Large intestine (tissue), 3 donors: ENCODE measurements around the gene SORT1. TPM values are rescaled to one million over a fixed set of nuclear protein-coding genes. Genes with fewer than 3 reads are reported as not detected.

Experiments
- DNase-seq, 2 donors: peaks; one replicate each; pipeline versions ENCODE4 v3.0.0 to v3.0.0-alpha.2; 2013
- H3K27ac ChIP-seq: one replicate; pipeline ENCODE4 v1.5.1; 2013; ENCODE audit warnings: low read length
- H3K27me3 ChIP-seq: 2 replicates; pipeline ENCODE4 v1.6.1; 2013; ENCODE audit warnings: low read length; ENCODE audit not compliant: control insufficient read depth, insufficient read depth
- H3K36me3 ChIP-seq: 2 replicates; pipeline ENCODE4 v1.6.1; 2013; ENCODE audit warnings: low read length; ENCODE audit not compliant: control insufficient read depth, insufficient read depth
- H3K4me1 ChIP-seq: one replicate; pipeline ENCODE4 v1.6.1; 2013; ENCODE audit warnings: low read length; ENCODE audit not compliant: control insufficient read depth, insufficient read depth
- H3K4me3 ChIP-seq: one replicate; pipeline ENCODE4 v1.5.1; 2013; ENCODE audit warnings: low read length
- H3K9me3 ChIP-seq: one replicate; pipeline ENCODE4 v1.6.1; 2013; ENCODE audit warnings: mild to moderate bottlenecking, low read depth, low read length, moderate library complexity; ENCODE audit not compliant: control insufficient read depth
- WGBS: methylation state at CpG from one replicate; pipeline ENCODE4 v1.1.5; 2013; ENCODE audit warnings: low lambda C conversion rate; ENCODE audit not compliant: insufficient coverage; 5-methylcytosine and 5-hydroxymethylcytosine counted together
- polyA plus RNA-seq: library from polyadenylated mRNA; unstranded; fragments of 120-200 nt; gene quantifications from one replicate; pipeline ENCODE4 v1.2.1, GENCODE V29; 2013

Gene SORT1
- polyA plus RNA-seq, 1 donor = 41.7 TPM

- no peaks in the 10 kb centered on the region for H3K36me3 ChIP-seq
- no peaks in the 10 kb centered on the region for H3K27me3 ChIP-seq
- peaks cover 4% of the 10 kb centered on the region for H3K4me1 ChIP-seq
- WGBS = 0% methylated on average over 1 of the region's 7 CpGs
- peak overlapping the region; percentile 91 for H3K27ac ChIP-seq
- H3K9me3 ChIP-seq = no peaks in the 10 kb centered on the region
- DNase-seq = no peak
- H3K4me3 ChIP-seq = peak overlapping the region; percentile 77
These were observed 29.4 kb upstream of the SORT1 start for GRCh38 chr1:109427171-109427467.

DNA sequence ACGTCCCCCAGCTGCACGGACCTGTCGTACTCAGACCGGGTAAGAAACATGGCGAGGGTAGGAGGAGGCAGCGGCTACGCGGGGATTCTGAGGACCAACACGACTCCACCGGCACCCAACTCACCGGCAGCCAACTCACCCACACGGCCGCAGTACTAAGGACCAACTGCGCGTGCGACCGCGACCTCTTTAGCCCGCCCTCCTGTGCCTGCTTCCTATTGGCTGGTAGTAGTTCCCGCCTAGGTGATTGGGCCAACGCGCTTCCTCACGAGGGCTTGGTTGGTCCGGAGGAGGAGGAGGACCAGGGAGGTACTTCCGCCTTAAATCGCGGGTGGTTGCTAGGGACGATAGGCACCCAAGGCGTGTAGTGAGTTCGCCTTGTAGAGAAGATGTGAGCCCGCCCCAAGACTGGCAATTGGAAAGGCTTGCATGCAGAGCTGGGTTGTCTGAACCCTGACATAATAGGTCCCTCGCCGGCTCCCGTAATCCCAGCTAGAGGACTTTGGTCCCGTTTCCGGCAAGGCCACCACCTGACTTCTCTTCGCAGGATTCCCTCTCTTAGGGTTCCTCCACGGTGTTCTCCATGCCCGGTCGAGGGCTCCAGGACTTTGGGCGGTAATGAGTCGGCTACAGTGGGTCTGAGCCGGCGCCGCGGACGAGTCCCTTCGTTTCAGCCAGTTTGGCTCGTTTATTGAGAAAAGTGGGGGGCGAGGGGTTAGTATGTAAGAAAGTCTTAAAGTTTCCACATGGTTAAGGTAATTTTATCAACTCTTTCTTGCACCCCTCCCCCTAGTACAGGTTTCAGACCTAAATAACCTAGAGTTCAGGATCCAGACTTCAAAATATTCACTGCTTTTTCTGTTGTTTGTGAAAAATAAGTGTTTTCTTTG is 28.8 kb upstream of the SORT1 start, which contains the start of gene PSMA5:
Gene PSMA5 (minus strand): TSS at position 168 of the 890 bp plus-strand sequence. CDS start 118 bp downstream, at position 50.
- H3K9me3 ChIP-seq = no peaks in the 10 kb centered on the region
- peak; percentile 99 to 100 for DNase-seq
- peaks cover 4% of the 10 kb centered on the region for H3K4me1 ChIP-seq
- H3K27ac ChIP-seq = peak within 1 kb of the TSS; percentile 91
- H3K4me3 ChIP-seq = peak within 1 kb of the TSS; percentile 77
- H3K27me3 ChIP-seq = no peaks in the 10 kb centered on the region
- no peaks in the 10 kb centered on the region for H3K36me3 ChIP-seq
- WGBS = no CpG with 5 or more reads among the region's 50 CpGs

DNA sequence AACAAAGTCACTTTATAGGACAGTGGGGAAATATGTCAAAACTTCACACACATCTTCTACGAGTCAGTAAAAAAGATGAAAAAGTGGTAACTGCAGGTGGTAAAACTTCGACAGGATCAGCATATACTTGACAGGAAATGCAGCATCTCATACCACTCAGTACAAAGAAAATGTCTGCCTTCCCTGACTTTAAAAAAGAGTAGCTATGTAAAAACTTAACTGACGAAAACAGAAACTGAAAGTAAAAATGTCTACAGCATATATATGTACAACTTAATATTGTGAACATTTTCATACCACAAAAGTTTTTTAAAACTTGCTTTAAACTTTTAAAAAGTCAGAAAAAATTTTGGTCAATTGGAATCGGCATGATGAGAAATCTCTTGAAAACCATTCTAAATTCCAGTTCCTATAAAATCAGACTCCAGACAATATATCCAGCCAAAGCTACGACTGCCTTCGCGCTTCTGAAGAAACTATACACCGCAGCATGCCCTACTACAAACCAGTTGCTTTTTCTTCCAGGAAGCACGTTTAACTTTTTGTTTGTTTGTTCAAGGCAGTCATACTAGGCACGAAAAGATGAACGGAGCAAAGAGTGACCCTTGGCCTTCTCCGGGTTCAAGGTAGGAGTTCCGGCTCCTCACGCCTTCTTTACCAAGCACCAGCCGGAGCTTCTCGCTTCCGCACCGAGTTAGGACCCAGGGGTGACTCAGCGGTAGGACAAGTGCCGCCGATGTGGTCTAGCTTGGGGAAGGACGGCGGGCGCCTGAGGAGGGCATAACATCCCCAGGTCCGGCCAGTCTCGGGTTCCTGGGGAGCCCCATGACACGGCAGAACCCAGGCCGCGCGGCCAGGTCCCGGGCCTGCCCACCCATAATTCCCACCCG is 27.9 kb upstream of the SORT1 start:
- Histone ChIP-seq H3K9me3 (no peaks in the 10 kb centered on the region), H3K27ac (peak overlapping the region; percentile 91), H3K27me3 (no peaks in the 10 kb centered on the region), H3K4me3 (peak overlapping the region; percentile 77), H3K4me1 (peaks cover 4% of the 10 kb centered on the region), H3K36me3 (peaks cover 8% of the 10 kb centered on the region)
- DNase-seq = peak; percentile 31 to 56
- WGBS = 0% methylated on average over 9 of the region's 32 CpGs

DNA sequence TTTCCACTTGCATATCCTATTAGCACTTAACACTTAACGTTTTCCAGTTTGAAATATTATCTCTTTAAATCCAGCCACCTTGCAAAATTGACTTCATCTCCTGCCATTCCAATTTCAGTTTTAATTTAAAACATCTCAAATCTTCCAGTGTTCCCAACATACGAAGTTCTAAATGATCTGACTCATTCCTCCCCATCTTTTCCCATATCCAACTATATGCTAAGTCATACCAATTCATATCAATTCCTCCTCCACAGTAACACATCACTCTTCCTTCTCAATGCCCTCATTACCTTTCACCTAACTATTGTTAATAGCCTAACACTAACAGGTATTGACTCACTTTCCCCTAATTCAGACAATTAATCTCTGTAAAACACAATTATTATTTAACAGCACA is 25.8 kb upstream of the SORT1 start:
- no peak for DNase-seq
- Histone ChIP-seq H3K27me3 (no peaks in the 10 kb centered on the region), H3K27ac (no peak overlapping the region), H3K9me3 (no peaks in the 10 kb centered on the region), H3K36me3 (peaks cover 22% of the 10 kb centered on the region), H3K4me3 (no peak overlapping the region), H3K4me1 (peaks cover 4% of the 10 kb centered on the region)
- WGBS = 82% methylated on average over 2 of the region's 2 CpGs

GRCh38 chr1:109412551-109412950 is 14.8 kb upstream of the SORT1 start:
- DNase-seq = no peak
- Histone ChIP-seq H3K27me3 (no peaks in the 10 kb centered on the region), H3K4me3 (no peak overlapping the region), H3K36me3 (peaks cover 81% of the 10 kb centered on the region), H3K9me3 (no peaks in the 10 kb centered on the region), H3K4me1 (no peaks in the 10 kb centered on the region), H3K27ac (no peak overlapping the region)
- no CpG with 5 or more reads among the region's 2 CpGs for WGBS

DNA sequence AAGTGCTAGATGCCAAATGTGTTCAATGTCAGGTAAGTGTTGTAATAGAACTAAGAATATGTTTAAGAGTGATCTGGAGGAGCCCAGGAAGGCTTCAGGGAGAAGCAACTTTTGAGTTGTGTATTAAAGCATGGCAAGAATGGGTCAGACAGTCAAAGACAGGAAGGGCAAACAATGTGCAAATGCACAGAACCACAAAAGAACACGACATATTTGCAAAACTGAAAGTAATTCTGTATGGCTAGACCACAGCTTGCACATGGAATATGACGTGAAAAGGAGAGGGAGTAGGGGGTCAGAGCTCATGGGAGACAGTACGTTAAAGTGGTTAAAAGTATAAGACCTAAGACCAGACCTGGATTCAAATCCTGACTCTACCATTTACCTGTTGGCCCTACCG is 7.1 kb upstream of the SORT1 start:
- Histone ChIP-seq H3K27me3 (no peaks in the 10 kb centered on the region), H3K4me3 (no peak overlapping the region), H3K4me1 (no peaks in the 10 kb centered on the region), H3K36me3 (peaks cover 61% of the 10 kb centered on the region), H3K27ac (no peak overlapping the region), H3K9me3 (no peaks in the 10 kb centered on the region)
- no peak for DNase-seq
- WGBS = 86% methylated on average over 2 of the region's 4 CpGs

GRCh38 chr1:109402025-109402424 is 4.3 kb upstream of the SORT1 start:
- Histone ChIP-seq H3K27ac (no peak overlapping the region), H3K27me3 (no peaks in the 10 kb centered on the region), H3K4me3 (no peak overlapping the region), H3K36me3 (peaks cover 38% of the 10 kb centered on the region), H3K9me3 (no peaks in the 10 kb centered on the region), H3K4me1 (peaks cover 9% of the 10 kb centered on the region)
- no peak for DNase-seq

- WGBS = no CpG with 5 or more reads among the region's 3 CpGs
- no peak for DNase-seq
- peaks cover 26% of the 10 kb centered on the region for H3K36me3 ChIP-seq
These were observed 2.4 kb upstream of the SORT1 start for GRCh38 chr1:109400035-109400655.

DNA sequence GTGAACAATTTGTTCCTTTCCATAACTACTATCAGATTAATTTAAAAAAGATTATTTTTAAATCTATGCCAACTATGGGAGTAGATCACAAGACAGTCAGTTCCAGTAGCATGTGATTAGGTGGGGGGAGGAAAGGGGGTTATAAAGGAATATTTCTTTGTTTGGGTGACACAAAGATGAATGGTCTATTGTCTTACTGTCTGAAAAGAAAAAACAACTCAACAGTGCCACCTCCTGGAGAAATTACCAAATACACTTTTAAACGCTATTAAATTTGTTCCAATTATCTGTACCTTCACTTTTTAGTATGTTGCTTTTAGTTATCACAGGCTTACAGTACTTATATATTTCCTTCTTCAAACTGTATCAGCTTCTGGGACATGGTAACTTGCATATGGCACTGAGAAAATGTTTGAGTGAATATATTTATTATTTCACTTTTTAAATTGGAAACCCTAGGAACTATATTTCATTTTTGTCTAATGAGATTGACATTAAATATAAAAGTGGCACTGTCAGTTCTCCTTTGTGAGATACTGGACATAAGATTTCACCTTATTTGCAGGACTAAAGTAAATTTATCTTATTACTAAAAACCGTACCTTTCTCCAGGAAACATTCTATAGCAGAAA is 1.7 kb upstream of the SORT1 start:
- Histone ChIP-seq H3K27me3 (no peaks in the 10 kb centered on the region), H3K27ac (no peak overlapping the region), H3K9me3 (no peaks in the 10 kb centered on the region), H3K4me3 (no peak overlapping the region), H3K4me1 (peaks cover 26% of the 10 kb centered on the region), H3K36me3 (peaks cover 21% of the 10 kb centered on the region)
- peak; percentile 37 to 52 for DNase-seq
- 50% methylated on average over 2 of the region's 2 CpGs for WGBS

More at GRCh38 chr1:109400035-109400655, 2.4 kb upstream of the SORT1 start:
- Histone ChIP-seq H3K27me3 (no peaks in the 10 kb centered on the region), H3K27ac (no peak overlapping the region), H3K9me3 (no peaks in the 10 kb centered on the region), H3K4me3 (no peak overlapping the region), H3K4me1 (peaks cover 20% of the 10 kb centered on the region)
